ENCODE results near the gene MICU2. TPM values are rescaled to one million over a fixed set of nuclear protein-coding genes. Genes with fewer than 3 reads are reported as not detected.

Gene MICU2
- total and polyA plus RNA-seq, 2 of the 4 experiments (the other 2 are of a cell fraction) = 14.9 to 25.0 TPM

DNA sequence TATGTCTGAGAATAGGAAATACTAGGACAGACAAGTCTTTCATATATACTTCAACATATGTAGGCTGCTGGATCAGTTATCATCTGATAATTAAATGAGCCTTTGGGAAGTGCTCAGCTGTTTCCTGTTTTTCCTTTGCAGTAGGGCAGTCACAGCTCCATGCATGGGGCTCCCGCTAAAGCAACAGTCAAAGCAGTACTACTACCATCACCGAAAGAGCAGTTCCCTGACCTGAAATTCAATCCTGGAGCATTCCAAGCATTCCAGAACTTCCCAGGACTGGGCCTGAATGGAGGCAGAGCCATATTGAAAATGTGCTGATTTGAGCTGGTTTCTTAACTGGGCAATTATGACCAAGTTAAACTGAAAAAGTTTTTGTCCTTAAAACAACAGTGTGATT, 20.5 kb downstream of the MICU2 start:
- H3K56ac ChIP-seq (ENCODE audit: extremely low read depth, insufficient read depth, low read length) = no peak overlapping the region
- H2BK120ac ChIP-seq (ENCODE audit: low read depth, low read length) = no peak overlapping the region
- ChIA-PET POLR2A (ENCODE audit: unreplicated experiment) (no interaction called here), CTCF (no interaction called here)
- no peak overlapping the region for H3K27ac ChIP-seq (ENCODE audit: insufficient read depth, low read length)
- H3K79me1 ChIP-seq (ENCODE audit: low read depth in 1 of 2, low read length in 2 of 2) = peaks cover 20 to 50% of the 10 kb centered on the region in 2 experiments
- H4K20me1 ChIP-seq (ENCODE audit: insufficient read depth, low read length) = peaks cover 5% of the 10 kb centered on the region
- no peak overlapping the region for H4K5ac ChIP-seq (ENCODE audit: low read depth, low read length)
- no peak overlapping the region for H2BK15ac ChIP-seq (ENCODE audit: low read depth, low read length)
- no peak overlapping the region for H2AFZ ChIP-seq (replicated peaks; ENCODE audit: low read length, poor library complexity)
- ATAC-seq (ENCODE audit: low read depth) = peak; percentile 89
- BruUV-seq (replicated peaks) = no TSS peak
- H2BK20ac ChIP-seq (ENCODE audit: low read depth, low read length) = no peak overlapping the region
- H3K23ac ChIP-seq (ENCODE audit: low read depth, low read length) = no peak overlapping the region
- intact Hi-C loops (cut with micrococcal nuclease) (loop anchor here (1.0 kb wide), 1 partner anchor 25 kb away; no protein-coding TSS in a partner anchor), in situ Hi-C loops (cut with MboI; ENCODE audit: low sequenced_read_pairs) (no loop called here), dilution Hi-C loops (cut with HindIII; ENCODE audit: low sequenced_read_pairs, unreplicated experiment) (no loop called here)
- peaks cover 8% of the 10 kb centered on the region for H3K9me3 ChIP-seq (ENCODE audit: control insufficient read depth, insufficient read depth, low read length)
- no peak overlapping the region for H3K14ac ChIP-seq (replicated peaks; ENCODE audit: low read depth, low read length)
- peaks cover 3% of the 10 kb centered on the region; the same call in 1 of the 2 replicates for H3K36me3 ChIP-seq (ENCODE audit: control insufficient read depth, insufficient read depth, low read length)
- no peak overlapping the region for H4K8ac ChIP-seq (ENCODE audit: low read depth in 2 of 2, low read length in 2 of 2)
- H3K18ac ChIP-seq (ENCODE audit: low read depth, low read length) = no peak overlapping the region; the same call in 1 of the 2 replicates
- peaks cover 6% of the 10 kb centered on the region for H3K4me1 ChIP-seq (ENCODE audit: control insufficient read depth, insufficient read depth, low read length)
- H3K4me3 ChIP-seq (ENCODE audit: insufficient read depth, low read depth, low read length) = no peak overlapping the region
- peaks cover 6% of the 10 kb centered on the region; the same call in 1 of the 2 replicates for H3K9me1 ChIP-seq (ENCODE audit: insufficient read depth, low read length)
- H2AK5ac ChIP-seq (ENCODE audit: low read depth, low read length) = no peak overlapping the region
- H2AK9ac ChIP-seq (replicated peaks; ENCODE audit: low read depth, low read length, poor library complexity) = no peak overlapping the region
- H3K27me3 ChIP-seq (ENCODE audit: control insufficient read depth, insufficient read depth, low read length) = no peaks in the 10 kb centered on the region
- H4K91ac ChIP-seq (ENCODE audit: insufficient read depth, low read depth, low read length) = no peak overlapping the region
- H3K4me2 ChIP-seq (ENCODE audit: low read depth, low read length) = peak overlapping the region; percentile 0
- no peak overlapping the region for H3K9ac ChIP-seq (ENCODE audit: low read depth, low read length)
- whole genome bisulfite sequencing, 2 experiments (ENCODE audit: extremely low coverage in 2 of 2, insufficient read length in 1 of 2) = no CpG with 5 or more reads among the region's 2 CpGs
- H2BK5ac ChIP-seq (ENCODE audit: low read depth, low read length, poor library complexity, severe bottlenecking) = peak overlapping the region; percentile 62
- DNase-seq = peak; percentile 66
- no peak for TF ChIP-seq RFX5 (IDR thresholded peaks at IDR 0.05; ENCODE audit: low read depth, low read length)
- no peak for TF ChIP-seq POLR2A (IDR thresholded peaks at IDR 0.05; ENCODE audit: low read depth, low read length)
- no peak for TF ChIP-seq MAZ (IDR thresholded peaks at IDR 0.05; ENCODE audit: borderline replicate concordance, low read depth, low read length)
- TF ChIP-seq, protein P1, sequence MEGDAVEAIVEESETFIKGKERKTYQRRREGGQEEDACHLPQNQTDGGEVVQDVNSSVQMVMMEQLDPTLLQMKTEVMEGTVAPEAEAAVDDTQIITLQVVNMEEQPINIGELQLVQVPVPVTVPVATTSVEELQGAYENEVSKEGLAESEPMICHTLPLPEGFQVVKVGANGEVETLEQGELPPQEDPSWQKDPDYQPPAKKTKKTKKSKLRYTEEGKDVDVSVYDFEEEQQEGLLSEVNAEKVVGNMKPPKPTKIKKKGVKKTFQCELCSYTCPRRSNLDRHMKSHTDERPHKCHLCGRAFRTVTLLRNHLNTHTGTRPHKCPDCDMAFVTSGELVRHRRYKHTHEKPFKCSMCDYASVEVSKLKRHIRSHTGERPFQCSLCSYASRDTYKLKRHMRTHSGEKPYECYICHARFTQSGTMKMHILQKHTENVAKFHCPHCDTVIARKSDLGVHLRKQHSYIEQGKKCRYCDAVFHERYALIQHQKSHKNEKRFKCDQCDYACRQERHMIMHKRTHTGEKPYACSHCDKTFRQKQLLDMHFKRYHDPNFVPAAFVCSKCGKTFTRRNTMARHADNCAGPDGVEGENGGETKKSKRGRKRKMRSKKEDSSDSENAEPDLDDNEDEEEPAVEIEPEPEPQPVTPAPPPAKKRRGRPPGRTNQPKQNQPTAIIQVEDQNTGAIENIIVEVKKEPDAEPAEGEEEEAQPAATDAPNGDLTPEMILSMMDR (conservative IDR thresholded peaks at IDR 0.05; ENCODE audit: low read depth, low read length) = no peak
- TF ChIP-seq RCOR1 (IDR thresholded peaks at IDR 0.05; ENCODE audit: insufficient replicate concordance, low read length) = no peak
- no peak for TF ChIP-seq MXI1 (IDR thresholded peaks at IDR 0.05; ENCODE audit: borderline replicate concordance, low read depth, low read length)
- TF ChIP-seq ELK1 (IDR thresholded peaks at IDR 0.05; ENCODE audit: borderline replicate concordance, low read depth, low read length) = no peak
- TF ChIP-seq RAD21 (IDR thresholded peaks at IDR 0.05; ENCODE audit: low read length) = no peak
- TF ChIP-seq CHD1 (IDR thresholded peaks at IDR 0.05; ENCODE audit: low read depth, low read length) = no peak
- TF ChIP-seq, protein P2, sequence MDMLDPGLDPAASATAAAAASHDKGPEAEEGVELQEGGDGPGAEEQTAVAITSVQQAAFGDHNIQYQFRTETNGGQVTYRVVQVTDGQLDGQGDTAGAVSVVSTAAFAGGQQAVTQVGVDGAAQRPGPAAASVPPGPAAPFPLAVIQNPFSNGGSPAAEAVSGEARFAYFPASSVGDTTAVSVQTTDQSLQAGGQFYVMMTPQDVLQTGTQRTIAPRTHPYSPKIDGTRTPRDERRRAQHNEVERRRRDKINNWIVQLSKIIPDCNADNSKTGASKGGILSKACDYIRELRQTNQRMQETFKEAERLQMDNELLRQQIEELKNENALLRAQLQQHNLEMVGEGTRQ (IDR thresholded peaks at IDR 0.05; ENCODE audit: low read depth, low read length) = no peak
- TF ChIP-seq FOS (IDR thresholded peaks at IDR 0.05; ENCODE audit: low read depth, low read length) = no peak
- TF ChIP-seq NFE2L2 (IDR thresholded peaks at IDR 0.05; ENCODE audit: low read depth, low read length) = no peak
- TF ChIP-seq BHLHE40 (IDR thresholded peaks at IDR 0.05; ENCODE audit: low read depth, low read length) = no peak
- no peak for TF ChIP-seq CEBPB (IDR thresholded peaks at IDR 0.05; ENCODE audit: low read depth, low read length)
- H3K4ac ChIP-seq (ENCODE audit: low read depth, low read length) = no peak overlapping the region

Measured in IMR-90 (cell line).